A673 (cell line): ENCODE measurements around the gene GMCL2. TPM values are rescaled to one million over a fixed set of nuclear protein-coding genes. Genes with fewer than 3 reads are reported as not detected.
A peak's percentile ranks its signal among the peaks of the same experiment; 100 is the strongest.

ENCODE experiments used
- BruUV-seq: library from RNA; stranded (reverse); fragments of 400-500 nt; replicated peaks from 2 replicates; lab custom pipeline; 2021; lab: Mats Ljungman, UMichigan
- CTCF ChIA-PET: fragments of 300-600 bp; sonication (Branson Sonifier 250); formaldehyde crosslinking; loops from one replicate; lab custom pipeline; 2022; ENCODE audit warnings: antibody characterized with exemption; lab: Charles Lee
- POLR2A ChIA-PET: fragments of 300-600 bp; sonication (Branson Sonifier 250); formaldehyde crosslinking; loops from one replicate; lab custom pipeline; 2022; ENCODE audit warnings: antibody characterized with exemption; ENCODE audit not compliant: low non-redundant PET; lab: Charles Lee
- DNase-seq: peaks from one replicate; pipeline ENCODE4 v3.0.0-alpha.2; 2015; ENCODE audit warnings: low spot score
- H3K27ac ChIP-seq: fragments of 200-600 bp; sonication (generic); 2 replicates; pipeline ENCODE4 v1.5.1; 2016; ENCODE audit warnings: mixed run types, low read depth, mild to moderate bottlenecking, mixed read lengths, antibody characterized with exemption, low read length; ENCODE audit not compliant: poor library complexity, severe bottlenecking
- H3K27me3 ChIP-seq: fragments of 200-600 bp; sonication (generic); replicated peaks from 2 replicates; pipeline ENCODE4 v1.6.1; 2017; ENCODE audit warnings: mixed run types, low read depth, mild to moderate bottlenecking, mixed read lengths, antibody characterized with exemption, low read length; ENCODE audit not compliant: insufficient read depth, poor library complexity
- H3K36me3 ChIP-seq: fragments of 200-600 bp; sonication (generic); 2 replicates; pipeline ENCODE4 v1.6.1; 2016; ENCODE audit warnings: mixed run types, mild to moderate bottlenecking, mixed read lengths, antibody characterized with exemption, low read length; ENCODE audit not compliant: insufficient read depth, poor library complexity, severe bottlenecking
- H3K4me1 ChIP-seq: fragments of 200-600 bp; sonication (generic); 2 replicates; pipeline ENCODE4 v1.6.1; 2017; ENCODE audit warnings: mixed run types, mild to moderate bottlenecking, mixed read lengths, antibody characterized with exemption, low read length; ENCODE audit not compliant: insufficient read depth, poor library complexity, severe bottlenecking
- H3K4me3 ChIP-seq: fragments of 200-600 bp; sonication (generic); 2 replicates; pipeline ENCODE4 v1.5.1; 2016; ENCODE audit warnings: low read depth, mixed run types, mild to moderate bottlenecking, mixed read lengths, low read length; ENCODE audit not compliant: poor library complexity, severe bottlenecking
- H3K9me3 ChIP-seq: fragments of 200-600 bp; sonication (generic); 2 replicates; pipeline ENCODE4 v1.6.1; 2016; ENCODE audit warnings: mixed run types, low read depth, mild to moderate bottlenecking, mixed read lengths, antibody characterized with exemption, low read length; ENCODE audit not compliant: poor library complexity, severe bottlenecking
- CTCF ChIP-seq: fragments of 300-800, 200-600 bp; sonication (generic); conservative IDR thresholded peaks from 2 replicates; pipeline ENCODE4 v1.5.1; 2017; ENCODE audit warnings: low read depth, mild to moderate bottlenecking, antibody characterized with exemption, low read length, moderate library complexity, mixed read lengths
- EZH2 ChIP-seq: fragments of 200-600 bp; sonication (generic); IDR thresholded peaks from 2 replicates; pipeline ENCODE4 v1.6.1; 2017; ENCODE audit warnings: borderline replicate concordance, low read depth, mild to moderate bottlenecking, mixed read lengths, antibody characterized with exemption, low read length; ENCODE audit not compliant: poor library complexity, severe bottlenecking
- intact Hi-C: fragments of 100-400 bp; cut with micrococcal nuclease; formaldehyde crosslinking; loops from one replicate; pipeline ENCODE4 v1.10.0; 2022; ENCODE audit not compliant: unreplicated experiment
- total RNA-seq: library from RNA; stranded (reverse); gene quantifications from 2 replicates; pipeline ENCODE4 v1.2.3, GENCODE V29; 2021

GMCL2 gene
- total RNA-seq, 1 experiment from 2014 or later: not detected

GRCh38 chr5:178204182-178204934, 17.2 kb upstream of the GMCL2 start, which contains the start of gene HNRNPAB:
HNRNPAB (plus strand) TSS chr5:178204533; CDS start chr5:178204838, 305 bp downstream.
- H3K4me1 ChIP-seq: peaks cover 11% of the 10 kb centered on the region
- peak within 1 kb of the TSS; percentile 98 for H3K4me3 ChIP-seq
- TF ChIP-seq EZH2 (no peak), CTCF (no peak)
- DNase-seq: peak; percentile 93
- ChIA-PET CTCF (no interaction called here), POLR2A (interaction anchor here (0.6 to 0.9 kb wide), 3 partner anchors 8 to 894 kb away, joined by 3 to 4 read pairs (median 4); no protein-coding TSS in a partner anchor)
- no peaks in the 10 kb centered on the region for H3K27me3 ChIP-seq
- peaks cover 41% of the 10 kb centered on the region for H3K36me3 ChIP-seq
- BruUV-seq: no TSS peak
- H3K27ac ChIP-seq: peak within 1 kb of the TSS; percentile 97
- H3K9me3 ChIP-seq: no peaks in the 10 kb centered on the region
- intact Hi-C loops: no loop called here

- Histone ChIP-seq H3K4me3 (peak overlapping the region; percentile 98), H3K27ac (peak overlapping the region; percentile 97), H3K4me1 (peaks cover 11% of the 10 kb centered on the region), H3K9me3 (no peaks in the 10 kb centered on the region), H3K36me3 (peaks cover 34% of the 10 kb centered on the region), H3K27me3 (no peaks in the 10 kb centered on the region)
- POLR2A ChIA-PET: interaction anchor here (0.6 to 0.9 kb wide), 2 partner anchors 9 to 115 kb away, joined by 4 read pairs; no protein-coding TSS in a partner anchor
- intact Hi-C loops: no loop called here
- TSS peak; percentile 96 for BruUV-seq
- no peak for TF ChIP-seq EZH2
- TF ChIP-seq CTCF: no peak
- DNase-seq: no peak
- CTCF ChIA-PET: no interaction called here
These were observed 16.6 kb upstream of the GMCL2 start for GRCh38 chr5:178203670-178204181.

- CTCF ChIA-PET: no interaction called here
- Histone ChIP-seq H3K4me3 (no peak overlapping the region), H3K27me3 (no peaks in the 10 kb centered on the region), H3K36me3 (peaks cover 22% of the 10 kb centered on the region), H3K4me1 (peaks cover 11% of the 10 kb centered on the region), H3K9me3 (no peaks in the 10 kb centered on the region), H3K27ac (no peak overlapping the region)
- POLR2A ChIA-PET: no interaction called here
- intact Hi-C loops: no loop called here
- TSS peak; percentile 27 for BruUV-seq
- DNase-seq: no peak
- TF ChIP-seq CTCF (no peak), EZH2 (no peak)
These were observed 15.4 kb upstream of the GMCL2 start for GRCh38 chr5:178202541-178202940.
